IMR-90 (cell line): ENCODE measurements around the gene EXO1. TPM values are rescaled to one million over a fixed set of nuclear protein-coding genes. Genes with fewer than 3 reads are reported as not detected.

ENCODE experiments used
- ATAC-seq: fragments of 200-7000 bp; cut with Tn5 transposase; 2 replicates; pipeline ENCODE4 v1.9.1; 2020; ENCODE audit warnings: low read depth, mild to moderate bottlenecking, moderate library complexity
- BruUV-seq: library from RNA; stranded (reverse); fragments of 400-500 nt; replicated peaks from 2 replicates; lab custom pipeline; 2021; lab: Mats Ljungman, UMichigan
- CTCF ChIA-PET: fragments of 300-600 bp; formaldehyde crosslinking; extraction: SDS; loops from one replicate; lab custom pipeline; 2021; ENCODE audit warnings: antibody characterized with exemption; lab: Yijun Ruan, JAX
- POLR2A ChIA-PET: fragments of 300-600 bp; sonication (Branson Sonifier 250); formaldehyde crosslinking; loops from one replicate; lab custom pipeline; 2022; ENCODE audit warnings: antibody characterized with exemption; ENCODE audit not compliant: unreplicated experiment; lab: Charles Lee
- DNase-seq: peaks from one replicate; pipeline ENCODE4 v3.0.0; 2013
- H2AFZ ChIP-seq: replicated peaks from 2 replicates; pipeline ENCODE3; 2013; ENCODE audit warnings: low read length, mild to moderate bottlenecking; ENCODE audit not compliant: poor library complexity
- H2AK5ac ChIP-seq: 2 replicates; pipeline ENCODE4 v1.6.1; 2013; ENCODE audit warnings: low read depth, low read length, inconsistent platforms
- H2AK9ac ChIP-seq: replicated peaks from 2 replicates; pipeline ENCODE3; 2013; ENCODE audit warnings: mild to moderate bottlenecking, low read depth, low read length, moderate library complexity; ENCODE audit not compliant: poor library complexity
- H2BK120ac ChIP-seq: 2 replicates; pipeline ENCODE4 v1.6.1; 2013; ENCODE audit warnings: low read depth, low read length, inconsistent platforms
- H2BK15ac ChIP-seq: 3 replicates; pipeline ENCODE4 v1.6.1; 2013; ENCODE audit warnings: low read depth, low read length, inconsistent platforms
- H2BK20ac ChIP-seq: 2 replicates; pipeline ENCODE4 v1.6.1; 2013; ENCODE audit warnings: low read depth, mild to moderate bottlenecking, inconsistent platforms, low read length, moderate library complexity
- H2BK5ac ChIP-seq: 2 replicates; pipeline ENCODE4 v1.6.1; 2013; ENCODE audit warnings: mild to moderate bottlenecking, low read depth, low read length, inconsistent platforms; ENCODE audit not compliant: poor library complexity, severe bottlenecking
- H3K14ac ChIP-seq: replicated peaks from 2 replicates; pipeline ENCODE4 v1.6.1; 2013; ENCODE audit warnings: low read depth, low read length, inconsistent platforms
- H3K18ac ChIP-seq: 2 replicates; pipeline ENCODE4 v1.6.1; 2013; ENCODE audit warnings: low read depth, low read length, control low read depth
- H3K23ac ChIP-seq: 2 replicates; pipeline ENCODE4 v1.6.1; 2013; ENCODE audit warnings: low read depth, low read length, inconsistent platforms
- H3K27ac ChIP-seq: 2 replicates; pipeline ENCODE4 v1.5.1; 2013; ENCODE audit warnings: mild to moderate bottlenecking, control low read depth, low read length; ENCODE audit not compliant: insufficient read depth
- H3K27me3 ChIP-seq: 2 replicates; pipeline ENCODE4 v1.6.1; 2013; ENCODE audit warnings: low read length; ENCODE audit not compliant: control insufficient read depth, insufficient read depth
- H3K36me3 ChIP-seq: 2 replicates; pipeline ENCODE4 v1.6.1; 2013; ENCODE audit warnings: low read length, mixed read lengths; ENCODE audit not compliant: control insufficient read depth, insufficient read depth
- H3K4ac ChIP-seq: 2 replicates; pipeline ENCODE4 v1.6.1; 2013; ENCODE audit warnings: low read depth, low read length, inconsistent platforms
- H3K4me1 ChIP-seq: 2 replicates; pipeline ENCODE4 v1.6.1; 2013; ENCODE audit warnings: low read length, mixed read lengths; ENCODE audit not compliant: control insufficient read depth, insufficient read depth
- H3K4me2 ChIP-seq: 2 replicates; pipeline ENCODE4 v1.6.1; 2013; ENCODE audit warnings: low read depth, mild to moderate bottlenecking, control low read depth, low read length, moderate library complexity
- H3K4me3 ChIP-seq: 2 replicates; pipeline ENCODE4 v1.5.1; 2013; ENCODE audit warnings: low read depth, mild to moderate bottlenecking, control low read depth, low read length, moderate library complexity; ENCODE audit not compliant: insufficient read depth
- H3K56ac ChIP-seq: 2 replicates; pipeline ENCODE4 v1.6.1; 2013; ENCODE audit warnings: low read length, inconsistent platforms; ENCODE audit not compliant: insufficient read depth; ENCODE audit errors: extremely low read depth
- H3K79me1 ChIP-seq, 2 experiments: 2 replicates each; pipeline ENCODE4 v1.6.1; 2013; ENCODE audit warnings: low read length in 2 of 2, inconsistent platforms in 1 of 2, low read depth in 1 of 2
- H3K9ac ChIP-seq: 2 replicates; pipeline ENCODE4 v1.6.1; 2013; ENCODE audit warnings: low read depth, low read length, control low read depth
- H3K9me1 ChIP-seq: 2 replicates; pipeline ENCODE4 v1.6.1; 2013; ENCODE audit warnings: low read length, inconsistent platforms; ENCODE audit not compliant: insufficient read depth
- H3K9me3 ChIP-seq: 2 replicates; pipeline ENCODE4 v1.6.1; 2013; ENCODE audit warnings: low read length; ENCODE audit not compliant: control insufficient read depth, insufficient read depth
- H4K20me1 ChIP-seq: 2 replicates; pipeline ENCODE4 v1.6.1; 2013; ENCODE audit warnings: low read length, inconsistent platforms; ENCODE audit not compliant: insufficient read depth
- H4K5ac ChIP-seq: 2 replicates; pipeline ENCODE4 v1.6.1; 2013; ENCODE audit warnings: mild to moderate bottlenecking, low read depth, low read length, control low read depth
- H4K8ac ChIP-seq, 2 experiments: 2 replicates each; pipeline ENCODE4 v1.6.1; 2013; ENCODE audit warnings: low read depth in 2 of 2, low read length in 2 of 2, control low read depth in 1 of 2, inconsistent platforms in 1 of 2
- H4K91ac ChIP-seq: 2 replicates; pipeline ENCODE4 v1.6.1; 2013; ENCODE audit warnings: low read depth, low read length, inconsistent platforms; ENCODE audit not compliant: insufficient read depth
- CHD1 ChIP-seq: IDR thresholded peaks from 2 replicates; pipeline ENCODE4 v1.6.1; 2012; ENCODE audit warnings: low read depth, low read length, improper control_type of control experiment
- ELK1 ChIP-seq: fragments of 150-350 bp; IDR thresholded peaks from 2 replicates; pipeline ENCODE4 v1.6.1; 2016; ENCODE audit warnings: low read depth, mild to moderate bottlenecking, low read length, moderate library complexity, borderline replicate concordance
- MXI1 ChIP-seq: IDR thresholded peaks from 2 replicates; pipeline ENCODE4 v1.6.1; 2012; ENCODE audit warnings: low read depth, mild to moderate bottlenecking, low read length, moderate library complexity, borderline replicate concordance
- POLR2A ChIP-seq: IDR thresholded peaks from 2 replicates; pipeline ENCODE4 v1.6.1; 2012; ENCODE audit warnings: mild to moderate bottlenecking, low read depth, low read length
- RCOR1 ChIP-seq: IDR thresholded peaks from 2 replicates; pipeline ENCODE4 v1.6.1; 2012; ENCODE audit warnings: mild to moderate bottlenecking, low read length, improper control_type of control experiment; ENCODE audit not compliant: insufficient replicate concordance
- RFX5 ChIP-seq: IDR thresholded peaks from 2 replicates; pipeline ENCODE4 v1.8.0; 2012; ENCODE audit warnings: low read depth, mild to moderate bottlenecking, low read length, moderate library complexity
- USF2 ChIP-seq: fragments of 150-350 bp; IDR thresholded peaks from 2 replicates; pipeline ENCODE4 v1.6.1; 2017; ENCODE audit warnings: mild to moderate bottlenecking, antibody characterized with exemption, low read length, low read depth
- WGBS, 2 experiments: methylation state at CpG; one replicate each; pipeline versions ENCODE4 v1.1.5 to v1.1.7; 2013; ENCODE audit warnings: missing lambda C conversion rate in 2 of 2; ENCODE audit not compliant: insufficient read length in 1 of 2; ENCODE audit errors: extremely low coverage in 2 of 2; 5-methylcytosine and 5-hydroxymethylcytosine counted together
- dilution Hi-C: fragments of 300-500 bp; cut with HindIII; formaldehyde crosslinking; loops from one replicate; pipeline ENCODE4 v1.14.3; 2018; ENCODE audit warnings: low sequenced_read_pairs; ENCODE audit not compliant: unreplicated experiment
- in situ Hi-C: fragments of 300-500 bp; cut with MboI; formaldehyde crosslinking; loops from 3 replicates; pipeline ENCODE4 v1.14.3; 2019; ENCODE audit warnings: low sequenced_read_pairs, inconsistent platforms, mixed read lengths
- intact Hi-C: fragments of 100-400 bp; cut with micrococcal nuclease; formaldehyde crosslinking; loops from 2 replicates; pipeline ENCODE4 v1.10.0; 2022
- polyA plus RNA-seq, 3 experiments: library from polyadenylated mRNA; depleted of rRNA; stranded (reverse); fragments of >200 nt; gene quantifications; 2 replicates each; pipeline ENCODE4 v1.2.3, GENCODE V29; 2012; ENCODE audit warnings: low replicate concordance in 1 of 3
- total RNA-seq: library from RNA; depleted of rRNA; stranded (reverse); fragments of >200 nt; gene quantifications from 2 replicates; pipeline ENCODE4 v1.2.3, GENCODE V29; 2012

The EXO1 gene
- total and polyA plus RNA-seq, 2 of the 4 experiments (the other 2 are of a cell fraction) = 5.1 to 12.9 TPM

- dilution Hi-C loops = no loop called here
- CTCF ChIA-PET = no interaction called here
- no peak overlapping the region for H2AK9ac ChIP-seq
- TF ChIP-seq CHD1 = no peak
- TF ChIP-seq RFX5 = no peak
- TF ChIP-seq USF2 = no peak
- TF ChIP-seq ELK1 = no peak
- TF ChIP-seq RCOR1 = no peak
- TF ChIP-seq MXI1 = no peak
- TF ChIP-seq POLR2A = no peak
- in situ Hi-C loops = no loop called here
- H4K91ac ChIP-seq = no peak overlapping the region
- H3K4me2 ChIP-seq = peak overlapping the region; percentile 46
- no peaks in the 10 kb centered on the region for H3K4me1 ChIP-seq
- no peak overlapping the region for H3K9ac ChIP-seq
- peaks cover under 1% of the 10 kb centered on the region; the same call in 1 of the 2 replicates for H3K36me3 ChIP-seq
- peak overlapping the region; percentile 6; the same call in 1 of the 2 replicates for H3K4me3 ChIP-seq
- no peak overlapping the region for H4K5ac ChIP-seq
- no peak overlapping the region for H3K18ac ChIP-seq
- DNase-seq = no peak
- H3K4ac ChIP-seq = no peak overlapping the region
- no peaks in the 10 kb centered on the region for H3K27me3 ChIP-seq
- H3K23ac ChIP-seq = no peak overlapping the region
- no peak for ATAC-seq
- no peaks in the 10 kb centered on the region; the same call in 1 of the 2 replicates for H3K9me1 ChIP-seq
- BruUV-seq = no TSS peak
- H2BK5ac ChIP-seq = no peak overlapping the region
- H3K27ac ChIP-seq = no peak overlapping the region
- no peak overlapping the region for H3K14ac ChIP-seq
- no peak overlapping the region for H3K56ac ChIP-seq
- H2BK120ac ChIP-seq = no peak overlapping the region
- H2BK15ac ChIP-seq = no peak overlapping the region
- 0% methylated on average over 1 of the region's 6 CpGs; no CpG with 5 or more reads in 1 of the 2 experiments for WGBS, 2 experiments
- no peak overlapping the region for H4K8ac ChIP-seq
- H3K79me1 ChIP-seq = peaks cover 5 to 7% of the 10 kb centered on the region in 2 experiments
- no peak overlapping the region for H2AK5ac ChIP-seq
- H4K20me1 ChIP-seq = no peaks in the 10 kb centered on the region
- POLR2A ChIA-PET = no interaction called here
- no peak overlapping the region for H2AFZ ChIP-seq
- no peak overlapping the region for H2BK20ac ChIP-seq
- intact Hi-C loops = no loop called here
- no peaks in the 10 kb centered on the region for H3K9me3 ChIP-seq
Observed at GRCh38 chr1:241849345-241849695, 1.3 kb downstream of the EXO1 start.
